Liver (tissue), 9 donors: ENCODE data around the gene KCTD5. TPM values are rescaled to one million over a fixed set of nuclear protein-coding genes. Genes with fewer than 3 reads are reported as not detected.
A peak's percentile ranks its signal among the peaks of the same experiment; 100 is the strongest.
"Not testable (repeated sequence)": the region's sequence is repeated elsewhere in the genome, so short reads cannot be mapped to it uniquely, and the experiment has no call there.

Source experiments
- DNase-seq: peaks from one replicate; pipeline ENCODE4 v3.0.0-alpha.2; 2017; ENCODE audit warnings: low spot score
- H3K27ac ChIP-seq, 2 donors: one replicate each; pipeline ENCODE4 v1.7.0; 2013; ENCODE audit warnings: inconsistent platforms in 2 of 2, low read length in 2 of 2, control low read depth in 1 of 2, low read depth in 1 of 2, mild to moderate bottlenecking in 1 of 2
- H3K27me3 ChIP-seq, 4 donors: one replicate each; pipeline versions ENCODE4 v1.6.1 to v1.7.0; 2013; ENCODE audit warnings: low read length in 3 of 4, inconsistent platforms in 1 of 4, mild to moderate bottlenecking in 1 of 4, moderate library complexity in 1 of 4; ENCODE audit not compliant: control insufficient read depth in 4 of 4, insufficient read depth in 4 of 4
- H3K36me3 ChIP-seq, 4 donors: one replicate each; pipeline versions ENCODE4 v1.6.1 to v1.7.0; 2013; ENCODE audit warnings: low read length in 3 of 4, mild to moderate bottlenecking in 3 of 4, low read depth in 1 of 4, moderate library complexity in 1 of 4; ENCODE audit not compliant: control insufficient read depth in 4 of 4, insufficient read depth in 3 of 4
- H3K4me1 ChIP-seq, 4 donors: one replicate each; pipeline versions ENCODE4 v1.6.1 to v1.7.0; 2013; ENCODE audit warnings: low read length in 3 of 4, mild to moderate bottlenecking in 3 of 4, moderate library complexity in 1 of 4; ENCODE audit not compliant: control insufficient read depth in 4 of 4, insufficient read depth in 4 of 4
- H3K4me3 ChIP-seq, 3 donors: one replicate each; pipeline versions ENCODE4 v1.6.1 to v1.7.0; 2013; ENCODE audit warnings: low read length in 3 of 3, control low read depth in 1 of 3, low read depth in 1 of 3, mild to moderate bottlenecking in 1 of 3
- H3K9ac ChIP-seq, 2 donors: one replicate each; pipeline ENCODE4 v1.7.0; 2013; ENCODE audit warnings: low read length in 2 of 2, mild to moderate bottlenecking in 2 of 2, moderate library complexity in 2 of 2, control low read depth in 1 of 2, low read depth in 1 of 2
- H3K9me3 ChIP-seq, 4 donors: one replicate each; pipeline versions ENCODE4 v1.6.1 to v1.7.0; 2013; ENCODE audit warnings: low read length in 3 of 4; ENCODE audit not compliant: control insufficient read depth in 4 of 4
- GABPA ChIP-seq, 2 donors: IDR thresholded peaks in 1 of 2; conservative IDR thresholded peaks in 1 of 2; 2 replicates each; pipeline ENCODE4 v1.6.1; 2016; ENCODE audit warnings: antibody characterized with exemption in 2 of 2, mild to moderate bottlenecking in 1 of 2, moderate library complexity in 1 of 2
- HNF4A ChIP-seq, 2 donors: conservative IDR thresholded peaks; 2 replicates each; pipeline ENCODE4 v1.6.1; 2016; ENCODE audit warnings: antibody characterized with exemption in 2 of 2, mild to moderate bottlenecking in 2 of 2
- RAD21 ChIP-seq, 2 donors: IDR thresholded peaks; 2 replicates each; pipeline ENCODE4 v1.6.1; 2016; ENCODE audit warnings: antibody characterized with exemption in 2 of 2, mild to moderate bottlenecking in 2 of 2
- RXRA ChIP-seq, 2 donors: IDR thresholded peaks; 2 replicates each; pipeline ENCODE4 v1.6.1; 2017 to 2018; ENCODE audit warnings: antibody characterized with exemption in 2 of 2, mild to moderate bottlenecking in 1 of 2
- SP1 ChIP-seq: IDR thresholded peaks from 2 replicates; pipeline ENCODE4 v1.6.1; 2018; ENCODE audit warnings: antibody characterized with exemption, mild to moderate bottlenecking
- WGBS: extraction: QIAGEN DNeasy Blood & Tissue Kit; methylation state at CpG from one replicate; pipeline ENCODE4 v1.1.7; 2013; 5-methylcytosine and 5-hydroxymethylcytosine counted together
- polyA plus RNA-seq, 2 donors: library from polyadenylated mRNA; stranded (reverse) in 1 of 2; unstranded in 1 of 2; fragments of 200-250 nt in 1 of 2; fragments of >200 nt in 1 of 2; fragmentation: Nextera tagmentation in 1 of 2; extraction: Ambion mirVana in 1 of 2; gene quantifications; one replicate each; pipeline versions ENCODE4 v1.2.1 to v1.2.3, GENCODE V29; 2013 to 2015
- total RNA-seq, 2 donors: library from RNA; depleted of rRNA; stranded (reverse); fragments of >200 nt; gene quantifications; one replicate each; pipeline ENCODE4 v1.2.3, GENCODE V29; 2014
- TF ChIP-seq, protein P1 (sequence below): IDR thresholded peaks from 2 replicates; pipeline ENCODE4 v1.6.1; 2016; ENCODE audit warnings: antibody characterized with exemption, mild to moderate bottlenecking
- TF ChIP-seq, protein P2 (sequence below): IDR thresholded peaks from 2 replicates; pipeline ENCODE4 v1.6.1; 2016; ENCODE audit warnings: antibody characterized with exemption
- TF ChIP-seq, protein P3 (sequence below): IDR thresholded peaks from 2 replicates; pipeline ENCODE4 v1.6.1; 2016; ENCODE audit warnings: antibody characterized with exemption
- donor health status: healthy.
- donor health status: healthy.
- donor health status: healthy.
- donor health status: healthy.
- donor health status: healthy.

KCTD5 gene
- total and polyA plus RNA-seq, 4 donors = 8.3 to 14.2 (median 11.5) TPM

DNA sequence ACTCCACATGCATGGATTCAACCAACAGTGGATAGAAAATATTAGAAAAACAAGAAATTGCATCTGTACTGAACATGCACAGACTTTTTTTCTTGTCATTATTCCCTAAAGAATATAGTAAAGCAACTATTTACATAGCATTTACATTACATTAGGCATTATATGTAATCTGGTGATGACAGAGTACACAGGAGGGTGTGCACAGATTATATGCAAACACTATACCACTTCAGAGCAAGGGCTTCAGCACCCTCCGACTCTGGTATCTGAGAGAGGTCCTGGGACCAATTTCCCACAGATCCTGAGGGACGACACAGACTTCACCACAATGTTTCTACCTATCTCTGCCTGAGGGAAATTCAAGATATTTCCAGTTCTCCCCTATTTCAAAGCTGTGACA lies 25.3 kb upstream of the KCTD5 start:
- H3K36me3 ChIP-seq = no peaks in the 10 kb centered on the region
- 90% methylated on average over 2 of the region's 2 CpGs for WGBS
- no peak for DNase-seq
- TF ChIP-seq, protein P1, sequence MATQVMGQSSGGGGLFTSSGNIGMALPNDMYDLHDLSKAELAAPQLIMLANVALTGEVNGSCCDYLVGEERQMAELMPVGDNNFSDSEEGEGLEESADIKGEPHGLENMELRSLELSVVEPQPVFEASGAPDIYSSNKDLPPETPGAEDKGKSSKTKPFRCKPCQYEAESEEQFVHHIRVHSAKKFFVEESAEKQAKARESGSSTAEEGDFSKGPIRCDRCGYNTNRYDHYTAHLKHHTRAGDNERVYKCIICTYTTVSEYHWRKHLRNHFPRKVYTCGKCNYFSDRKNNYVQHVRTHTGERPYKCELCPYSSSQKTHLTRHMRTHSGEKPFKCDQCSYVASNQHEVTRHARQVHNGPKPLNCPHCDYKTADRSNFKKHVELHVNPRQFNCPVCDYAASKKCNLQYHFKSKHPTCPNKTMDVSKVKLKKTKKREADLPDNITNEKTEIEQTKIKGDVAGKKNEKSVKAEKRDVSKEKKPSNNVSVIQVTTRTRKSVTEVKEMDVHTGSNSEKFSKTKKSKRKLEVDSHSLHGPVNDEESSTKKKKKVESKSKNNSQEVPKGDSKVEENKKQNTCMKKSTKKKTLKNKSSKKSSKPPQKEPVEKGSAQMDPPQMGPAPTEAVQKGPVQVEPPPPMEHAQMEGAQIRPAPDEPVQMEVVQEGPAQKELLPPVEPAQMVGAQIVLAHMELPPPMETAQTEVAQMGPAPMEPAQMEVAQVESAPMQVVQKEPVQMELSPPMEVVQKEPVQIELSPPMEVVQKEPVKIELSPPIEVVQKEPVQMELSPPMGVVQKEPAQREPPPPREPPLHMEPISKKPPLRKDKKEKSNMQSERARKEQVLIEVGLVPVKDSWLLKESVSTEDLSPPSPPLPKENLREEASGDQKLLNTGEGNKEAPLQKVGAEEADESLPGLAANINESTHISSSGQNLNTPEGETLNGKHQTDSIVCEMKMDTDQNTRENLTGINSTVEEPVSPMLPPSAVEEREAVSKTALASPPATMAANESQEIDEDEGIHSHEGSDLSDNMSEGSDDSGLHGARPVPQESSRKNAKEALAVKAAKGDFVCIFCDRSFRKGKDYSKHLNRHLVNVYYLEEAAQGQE = no peak
- TF ChIP-seq, protein P2, sequence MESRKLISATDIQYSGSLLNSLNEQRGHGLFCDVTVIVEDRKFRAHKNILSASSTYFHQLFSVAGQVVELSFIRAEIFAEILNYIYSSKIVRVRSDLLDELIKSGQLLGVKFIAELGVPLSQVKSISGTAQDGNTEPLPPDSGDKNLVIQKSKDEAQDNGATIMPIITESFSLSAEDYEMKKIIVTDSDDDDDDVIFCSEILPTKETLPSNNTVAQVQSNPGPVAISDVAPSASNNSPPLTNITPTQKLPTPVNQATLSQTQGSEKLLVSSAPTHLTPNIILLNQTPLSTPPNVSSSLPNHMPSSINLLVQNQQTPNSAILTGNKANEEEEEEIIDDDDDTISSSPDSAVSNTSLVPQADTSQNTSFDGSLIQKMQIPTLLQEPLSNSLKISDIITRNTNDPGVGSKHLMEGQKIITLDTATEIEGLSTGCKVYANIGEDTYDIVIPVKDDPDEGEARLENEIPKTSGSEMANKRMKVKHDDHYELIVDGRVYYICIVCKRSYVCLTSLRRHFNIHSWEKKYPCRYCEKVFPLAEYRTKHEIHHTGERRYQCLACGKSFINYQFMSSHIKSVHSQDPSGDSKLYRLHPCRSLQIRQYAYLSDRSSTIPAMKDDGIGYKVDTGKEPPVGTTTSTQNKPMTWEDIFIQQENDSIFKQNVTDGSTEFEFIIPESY = no peak
- no peaks in the 10 kb centered on the region for H3K9me3 ChIP-seq
- no peaks in the 10 kb centered on the region for H3K27me3 ChIP-seq
- peaks cover 2 to 12% (median 6%) of the 10 kb centered on the region in 4 donors for H3K4me1 ChIP-seq
- no peak overlapping the region for H3K27ac ChIP-seq
- H3K9ac ChIP-seq = no peak overlapping the region
- H3K4me3 ChIP-seq = no peak overlapping the region

DNA sequence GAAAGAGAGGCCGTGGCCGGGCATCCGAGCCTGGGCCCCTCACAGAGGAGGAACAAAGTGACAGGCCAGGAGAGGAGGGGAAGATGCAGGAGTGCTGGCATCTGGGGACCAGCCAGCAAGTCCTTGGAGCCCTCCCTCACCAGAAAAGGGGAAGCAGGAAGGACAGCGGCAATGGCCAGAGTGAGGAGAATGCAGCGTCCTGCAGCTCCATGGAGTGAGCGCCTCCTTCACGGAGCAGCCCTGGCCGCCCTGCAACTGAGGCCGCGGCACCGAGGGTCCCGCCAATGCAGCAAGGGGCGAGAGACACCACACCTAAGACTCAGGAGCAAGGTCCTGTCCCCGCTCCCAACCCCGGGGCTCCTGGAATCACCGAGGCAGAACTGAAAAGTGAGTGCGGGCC lies 24.5 kb upstream of the KCTD5 start:
- no CpG with 5 or more reads among the region's 17 CpGs for WGBS

DNA sequence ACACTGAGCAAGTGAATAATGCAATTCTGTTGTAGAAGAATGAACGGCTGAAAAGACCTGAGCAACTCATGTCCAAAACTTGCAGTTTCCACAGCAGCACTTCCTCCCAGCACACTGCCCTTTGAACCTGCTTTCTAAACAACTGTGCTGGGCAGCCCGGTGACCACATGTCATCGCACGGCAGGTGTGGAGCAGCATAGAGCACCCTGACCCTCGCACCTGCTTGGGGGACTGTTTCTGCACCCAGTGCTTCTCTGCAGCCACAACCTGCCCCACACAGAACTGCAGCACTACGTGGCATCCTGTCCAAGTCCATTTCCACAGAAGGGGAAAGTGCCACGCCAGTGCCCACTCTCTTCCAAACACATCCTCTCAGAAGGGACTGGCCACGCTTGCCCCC lies 22.8 kb upstream of the KCTD5 start:
- Histone ChIP-seq H3K27ac (peak overlapping the region; percentile 7 to 63), H3K4me1 (peaks cover 2 to 12% (median 6%) of the 10 kb centered on the region in 4 donors)
- not testable (repeated sequence) for H3K9me3 ChIP-seq, H3K27me3 ChIP-seq, H3K36me3 ChIP-seq, H3K4me3 ChIP-seq, H3K9ac ChIP-seq
- peak; percentile 48 for DNase-seq
- peak; percentile 62 for TF ChIP-seq SP1
- peak in 1 of 2 donors; percentile 45 for TF ChIP-seq GABPA (IDR thresholded peaks at IDR 0.05 in 1 of 2, conservative IDR thresholded peaks at IDR 0.05 in 1 of 2)
- peak; percentile 71 to 73 for TF ChIP-seq HNF4A (conservative IDR thresholded peaks at IDR 0.05)
- TF ChIP-seq RXRA (IDR thresholded peaks at IDR 0.05) = peak in 1 of 2 donors; percentile 59
- TF ChIP-seq, protein P3, sequence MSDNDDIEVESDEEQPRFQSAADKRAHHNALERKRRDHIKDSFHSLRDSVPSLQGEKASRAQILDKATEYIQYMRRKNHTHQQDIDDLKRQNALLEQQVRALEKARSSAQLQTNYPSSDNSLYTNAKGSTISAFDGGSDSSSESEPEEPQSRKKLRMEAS = peak; percentile 59
- TF ChIP-seq RAD21 (IDR thresholded peaks at IDR 0.05) = peak in 1 of 2 donors; percentile 25
- TF ChIP-seq, protein P2 = peak; percentile 18
- WGBS = 37% methylated on average over 8 of the region's 8 CpGs

More for the DNA sequence above, 24.5 kb upstream of the KCTD5 start:
- H3K4me1 ChIP-seq = peaks cover 2 to 12% (median 6%) of the 10 kb centered on the region in 4 donors
- H3K9me3 ChIP-seq, H3K9ac ChIP-seq, DNase-seq, H3K27me3 ChIP-seq, H3K36me3 ChIP-seq, H3K27ac ChIP-seq, H3K4me3 ChIP-seq: not testable (repeated sequence)

DNA sequence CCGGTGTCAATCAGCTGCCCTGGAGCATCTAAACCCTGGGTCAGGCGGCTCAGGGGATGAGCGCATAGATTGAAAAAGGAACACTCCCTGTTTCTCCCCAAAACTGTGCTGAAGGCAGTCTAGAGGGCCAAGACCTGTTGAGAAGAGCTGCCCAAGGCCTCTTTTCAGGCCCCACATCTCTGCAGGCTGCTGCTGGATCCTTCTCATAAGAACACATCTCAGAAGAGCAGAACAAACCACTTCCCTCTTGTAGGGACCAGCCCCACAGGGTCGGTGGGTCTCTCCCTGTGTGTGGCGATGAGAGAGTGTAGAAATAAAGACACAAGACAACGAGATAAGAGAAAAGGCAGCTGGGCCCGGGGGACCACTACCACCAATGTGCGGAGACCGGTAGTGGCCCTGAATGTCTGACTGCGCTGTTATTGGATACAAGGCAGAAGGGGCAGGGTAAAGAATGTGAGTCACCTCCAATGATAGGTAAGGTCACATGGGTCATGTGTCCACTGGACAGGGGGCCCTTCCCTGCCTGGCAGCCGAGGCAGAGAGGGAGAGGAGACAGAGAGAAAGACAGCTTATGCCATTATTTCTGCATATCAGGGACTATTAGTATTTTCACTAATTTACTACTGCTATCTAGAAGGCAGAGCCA lies 22.2 kb upstream of the KCTD5 start:
- DNase-seq, H3K36me3 ChIP-seq, H3K9ac ChIP-seq, H3K9me3 ChIP-seq, H3K4me3 ChIP-seq, H3K27me3 ChIP-seq: not testable (repeated sequence)
- peak overlapping the region; percentile 7 to 63 for H3K27ac ChIP-seq
- WGBS = 88% methylated on average over 11 of the region's 11 CpGs
- H3K4me1 ChIP-seq = peaks cover 2 to 11% (median 6%) of the 10 kb centered on the region in 4 donors
